Measurements from ENCODE around the gene HPCAL1. TPM values are rescaled to one million over a fixed set of nuclear protein-coding genes. Genes with fewer than 3 reads are reported as not detected.

HPCAL1 gene
- total and polyA plus RNA-seq, 2 experiments from 2014 or later, result 8.3 to 25.4 TPM

DNA sequence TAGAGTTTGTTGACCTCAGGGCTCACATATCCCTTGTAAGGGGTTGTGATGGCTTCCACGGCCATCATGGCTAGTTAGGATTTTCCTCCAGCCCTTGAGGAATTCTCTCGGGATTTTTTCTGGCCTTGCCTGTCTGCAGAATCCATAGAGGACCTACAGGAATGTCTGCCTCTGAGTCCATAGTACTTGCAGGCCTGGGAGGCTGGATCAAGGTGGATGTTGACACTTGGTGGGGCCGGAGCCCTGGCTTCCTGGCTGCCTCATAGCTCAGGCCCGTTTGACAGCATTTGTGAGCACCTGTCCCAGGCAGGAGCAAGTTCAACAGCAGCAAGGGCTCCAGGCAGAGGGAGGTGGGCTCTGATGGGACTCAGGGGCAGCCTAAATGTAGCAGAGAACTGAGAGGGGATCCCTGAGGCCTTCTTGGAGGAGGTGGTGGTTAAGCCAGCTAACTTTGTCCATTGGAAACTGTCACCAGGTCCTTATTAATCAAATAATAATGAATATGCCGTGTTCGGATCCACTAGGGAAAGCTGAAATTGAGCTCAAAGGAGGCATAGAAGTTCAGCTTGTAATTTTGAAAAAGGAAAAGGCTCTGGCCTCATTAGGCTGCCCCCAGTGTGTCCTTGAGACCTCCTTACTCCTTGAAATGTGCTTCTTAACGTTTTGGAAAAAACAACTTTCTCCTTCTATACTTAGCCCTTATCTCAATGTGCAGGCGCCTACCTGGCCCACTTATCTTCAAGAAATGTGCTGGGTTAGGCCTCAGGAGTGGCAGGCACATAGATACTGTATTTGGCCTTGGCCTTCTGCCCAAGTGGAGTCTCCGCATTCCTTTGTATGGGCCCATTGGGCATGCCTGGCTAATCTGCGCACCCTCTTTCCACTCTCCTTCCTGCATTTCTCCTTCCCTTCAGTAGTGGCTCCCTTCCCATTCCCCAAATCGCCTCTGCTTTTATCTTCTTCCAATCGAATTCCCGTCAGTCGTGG lies 66.9 kb downstream of the HPCAL1 start:
- ATAC-seq (no peak), DNase-seq (ENCODE audit: low spot score) (no peak)
- TF ChIP-seq STAT1 (IDR thresholded peaks at IDR 0.05; ENCODE audit: unreplicated experiment) (no peak), ETS1 (IDR thresholded peaks at IDR 0.05) (no peak), NANOG (IDR thresholded peaks at IDR 0.05; ENCODE audit: borderline replicate concordance) (no peak), ZNF114 (CRISPR knock-in tag; IDR thresholded peaks at IDR 0.05) (no peak), ZNF331 (CRISPR knock-in tag; IDR thresholded peaks at IDR 0.05; ENCODE audit: low read depth) (no peak), POLR2AphosphoS5 (IDR thresholded peaks at IDR 0.05; ENCODE audit: low read depth) (no peak), JUNB (IDR thresholded peaks at IDR 0.05; ENCODE audit: unreplicated experiment) (no peak)
- TF ChIP-seq, protein P1, sequence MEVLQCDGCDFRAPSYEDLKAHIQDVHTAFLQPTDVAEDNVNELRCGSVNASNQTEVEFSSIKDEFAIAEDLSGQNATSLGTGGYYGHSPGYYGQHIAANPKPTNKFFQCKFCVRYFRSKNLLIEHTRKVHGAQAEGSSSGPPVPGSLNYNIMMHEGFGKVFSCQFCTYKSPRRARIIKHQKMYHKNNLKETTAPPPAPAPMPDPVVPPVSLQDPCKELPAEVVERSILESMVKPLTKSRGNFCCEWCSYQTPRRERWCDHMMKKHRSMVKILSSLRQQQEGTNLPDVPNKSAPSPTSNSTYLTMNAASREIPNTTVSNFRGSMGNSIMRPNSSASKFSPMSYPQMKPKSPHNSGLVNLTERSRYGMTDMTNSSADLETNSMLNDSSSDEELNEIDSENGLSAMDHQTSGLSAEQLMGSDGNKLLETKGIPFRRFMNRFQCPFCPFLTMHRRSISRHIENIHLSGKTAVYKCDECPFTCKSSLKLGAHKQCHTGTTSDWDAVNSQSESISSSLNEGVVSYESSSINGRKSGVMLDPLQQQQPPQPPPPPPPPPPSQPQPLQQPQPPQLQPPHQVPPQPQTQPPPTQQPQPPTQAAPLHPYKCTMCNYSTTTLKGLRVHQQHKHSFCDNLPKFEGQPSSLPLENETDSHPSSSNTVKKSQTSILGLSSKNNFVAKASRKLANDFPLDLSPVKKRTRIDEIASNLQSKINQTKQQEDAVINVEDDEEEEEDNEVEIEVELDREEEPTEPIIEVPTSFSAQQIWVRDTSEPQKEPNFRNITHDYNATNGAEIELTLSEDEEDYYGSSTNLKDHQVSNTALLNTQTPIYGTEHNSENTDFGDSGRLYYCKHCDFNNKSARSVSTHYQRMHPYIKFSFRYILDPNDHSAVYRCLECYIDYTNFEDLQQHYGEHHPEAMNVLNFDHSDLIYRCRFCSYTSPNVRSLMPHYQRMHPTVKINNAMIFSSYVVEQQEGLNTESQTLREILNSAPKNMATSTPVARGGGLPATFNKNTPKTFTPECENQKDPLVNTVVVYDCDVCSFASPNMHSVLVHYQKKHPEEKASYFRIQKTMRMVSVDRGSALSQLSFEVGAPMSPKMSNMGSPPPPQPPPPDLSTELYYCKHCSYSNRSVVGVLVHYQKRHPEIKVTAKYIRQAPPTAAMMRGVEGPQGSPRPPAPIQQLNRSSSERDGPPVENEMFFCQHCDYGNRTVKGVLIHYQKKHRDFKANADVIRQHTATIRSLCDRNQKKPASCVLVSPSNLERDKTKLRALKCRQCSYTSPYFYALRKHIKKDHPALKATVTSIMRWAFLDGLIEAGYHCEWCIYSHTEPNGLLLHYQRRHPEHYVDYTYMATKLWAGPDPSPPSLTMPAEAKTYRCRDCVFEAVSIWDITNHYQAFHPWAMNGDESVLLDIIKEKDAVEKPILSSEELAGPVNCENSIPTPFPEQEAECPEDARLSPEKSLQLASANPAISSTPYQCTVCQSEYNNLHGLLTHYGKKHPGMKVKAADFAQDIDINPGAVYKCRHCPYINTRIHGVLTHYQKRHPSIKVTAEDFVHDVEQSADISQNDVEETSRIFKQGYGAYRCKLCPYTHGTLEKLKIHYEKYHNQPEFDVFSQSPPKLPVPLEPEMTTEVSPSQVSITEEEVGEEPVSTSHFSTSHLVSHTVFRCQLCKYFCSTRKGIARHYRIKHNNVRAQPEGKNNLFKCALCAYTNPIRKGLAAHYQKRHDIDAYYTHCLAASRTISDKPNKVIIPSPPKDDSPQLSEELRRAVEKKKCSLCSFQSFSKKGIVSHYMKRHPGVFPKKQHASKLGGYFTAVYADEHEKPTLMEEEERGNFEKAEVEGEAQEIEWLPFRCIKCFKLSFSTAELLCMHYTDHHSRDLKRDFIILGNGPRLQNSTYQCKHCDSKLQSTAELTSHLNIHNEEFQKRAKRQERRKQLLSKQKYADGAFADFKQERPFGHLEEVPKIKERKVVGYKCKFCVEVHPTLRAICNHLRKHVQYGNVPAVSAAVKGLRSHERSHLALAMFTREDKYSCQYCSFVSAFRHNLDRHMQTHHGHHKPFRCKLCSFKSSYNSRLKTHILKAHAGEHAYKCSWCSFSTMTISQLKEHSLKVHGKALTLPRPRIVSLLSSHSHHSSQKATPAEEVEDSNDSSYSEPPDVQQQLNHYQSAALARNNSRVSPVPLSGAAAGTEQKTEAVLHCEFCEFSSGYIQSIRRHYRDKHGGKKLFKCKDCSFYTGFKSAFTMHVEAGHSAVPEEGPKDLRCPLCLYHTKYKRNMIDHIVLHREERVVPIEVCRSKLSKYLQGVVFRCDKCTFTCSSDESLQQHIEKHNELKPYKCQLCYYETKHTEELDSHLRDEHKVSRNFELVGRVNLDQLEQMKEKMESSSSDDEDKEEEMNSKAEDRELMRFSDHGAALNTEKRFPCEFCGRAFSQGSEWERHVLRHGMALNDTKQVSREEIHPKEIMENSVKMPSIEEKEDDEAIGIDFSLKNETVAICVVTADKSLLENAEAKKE (CRISPR knock-in tag; IDR thresholded peaks at IDR 0.05), result no peak
- TF ChIP-seq, protein P2, sequence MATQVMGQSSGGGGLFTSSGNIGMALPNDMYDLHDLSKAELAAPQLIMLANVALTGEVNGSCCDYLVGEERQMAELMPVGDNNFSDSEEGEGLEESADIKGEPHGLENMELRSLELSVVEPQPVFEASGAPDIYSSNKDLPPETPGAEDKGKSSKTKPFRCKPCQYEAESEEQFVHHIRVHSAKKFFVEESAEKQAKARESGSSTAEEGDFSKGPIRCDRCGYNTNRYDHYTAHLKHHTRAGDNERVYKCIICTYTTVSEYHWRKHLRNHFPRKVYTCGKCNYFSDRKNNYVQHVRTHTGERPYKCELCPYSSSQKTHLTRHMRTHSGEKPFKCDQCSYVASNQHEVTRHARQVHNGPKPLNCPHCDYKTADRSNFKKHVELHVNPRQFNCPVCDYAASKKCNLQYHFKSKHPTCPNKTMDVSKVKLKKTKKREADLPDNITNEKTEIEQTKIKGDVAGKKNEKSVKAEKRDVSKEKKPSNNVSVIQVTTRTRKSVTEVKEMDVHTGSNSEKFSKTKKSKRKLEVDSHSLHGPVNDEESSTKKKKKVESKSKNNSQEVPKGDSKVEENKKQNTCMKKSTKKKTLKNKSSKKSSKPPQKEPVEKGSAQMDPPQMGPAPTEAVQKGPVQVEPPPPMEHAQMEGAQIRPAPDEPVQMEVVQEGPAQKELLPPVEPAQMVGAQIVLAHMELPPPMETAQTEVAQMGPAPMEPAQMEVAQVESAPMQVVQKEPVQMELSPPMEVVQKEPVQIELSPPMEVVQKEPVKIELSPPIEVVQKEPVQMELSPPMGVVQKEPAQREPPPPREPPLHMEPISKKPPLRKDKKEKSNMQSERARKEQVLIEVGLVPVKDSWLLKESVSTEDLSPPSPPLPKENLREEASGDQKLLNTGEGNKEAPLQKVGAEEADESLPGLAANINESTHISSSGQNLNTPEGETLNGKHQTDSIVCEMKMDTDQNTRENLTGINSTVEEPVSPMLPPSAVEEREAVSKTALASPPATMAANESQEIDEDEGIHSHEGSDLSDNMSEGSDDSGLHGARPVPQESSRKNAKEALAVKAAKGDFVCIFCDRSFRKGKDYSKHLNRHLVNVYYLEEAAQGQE (IDR thresholded peaks at IDR 0.05; ENCODE audit: unreplicated experiment), result no peak
- Histone ChIP-seq H3K36me3 (ENCODE audit: insufficient read depth) (no peaks in the 10 kb centered on the region), H4K20me1 (replicated peaks; ENCODE audit: insufficient read depth) (no peaks in the 10 kb centered on the region), H3K4me3 (no peak overlapping the region), H3K79me2 (replicated peaks; ENCODE audit: insufficient read depth) (no peaks in the 10 kb centered on the region), H3K4me2 (no peak overlapping the region), H3K4me1 (ENCODE audit: insufficient read depth) (no peaks in the 10 kb centered on the region; the same call in 1 of the 2 replicates), H2AFZ (no peak overlapping the region), H3F3A (replicated peaks; ENCODE audit: low read depth) (no peaks in the 10 kb centered on the region), H3K27me3 (ENCODE audit: insufficient read depth) (no peaks in the 10 kb centered on the region), H3K27ac (ENCODE audit: low read depth) (no peak overlapping the region), H3K9me2 (ENCODE audit: insufficient read depth) (no peaks in the 10 kb centered on the region)
- Mint-ChIP-seq H3K9me3 (no peaks in the 10 kb centered on the region), H3K4me3 (no peak overlapping the region), H3K27me3 (ENCODE audit: insufficient read depth, low read depth, poor library complexity) (peaks cover 8% of the 10 kb centered on the region), H3K36me3 (ENCODE audit: low read depth) (no peaks in the 10 kb centered on the region), H3K27ac (no peak overlapping the region), H3K4me1 (peaks cover 5% of the 10 kb centered on the region; the same call in 2 of the 3 replicates)

Data from GM23338 (cell line).